CD4-positive, alpha-beta memory T cell (primary cell): Measurements from ENCODE around the gene TRPM5. TPM values are rescaled to one million over a fixed set of nuclear protein-coding genes. Genes with fewer than 3 reads are reported as not detected.

Experiments used
- CTCF ChIA-PET: fragments of 350-600 bp; sonication (Branson Sonifier 250); formaldehyde crosslinking; loops from one replicate; lab custom pipeline; 2021; ENCODE audit warnings: inconsistent platforms; ENCODE audit not compliant: partially characterized antibody; lab: Charles Lee
- POLR2A ChIA-PET: fragments of 350-600 bp; sonication (Branson Sonifier 250); formaldehyde crosslinking; loops from one replicate; lab custom pipeline; 2021; ENCODE audit not compliant: partially characterized antibody; lab: Charles Lee
- DNase-seq, 5 donors: peaks; one replicate each; pipeline versions ENCODE4 v3.0.0 to v3.0.0-alpha.2; 2020 to 2022; ENCODE audit warnings: mixed read lengths in 1 of 5
- H3K27ac ChIP-seq: one replicate; pipeline ENCODE4 v1.7.0; 2013; ENCODE audit warnings: low read depth, low read length
- H3K27me3 ChIP-seq: 2 replicates; pipeline ENCODE4 v1.7.0; 2013; ENCODE audit warnings: mild to moderate bottlenecking, low read length, moderate library complexity; ENCODE audit not compliant: insufficient read depth
- H3K36me3 ChIP-seq: 2 replicates; pipeline ENCODE4 v1.7.0; 2013; ENCODE audit warnings: mild to moderate bottlenecking, low read length, moderate library complexity; ENCODE audit not compliant: insufficient read depth
- H3K4me1 ChIP-seq: 2 replicates; pipeline ENCODE4 v1.7.0; 2013; ENCODE audit warnings: mild to moderate bottlenecking, low read length, moderate library complexity; ENCODE audit not compliant: insufficient read depth
- H3K4me3 ChIP-seq, 2 donors: one replicate each; pipeline ENCODE4 v1.7.0; 2013; ENCODE audit warnings: low read length in 2 of 2, mild to moderate bottlenecking in 1 of 2
- H3K9me3 ChIP-seq, 2 donors: one replicate each; pipeline ENCODE4 v1.7.0; 2013; ENCODE audit warnings: low read length in 2 of 2, control low read depth in 1 of 2; ENCODE audit not compliant: control insufficient read depth in 1 of 2
- H3K27ac Mint-ChIP-seq, 7 donors: one replicate each; pipeline ENCODE4 v1.8.0; 2020 to 2021; ENCODE audit warnings: mixed read lengths in 7 of 7, mild to moderate bottlenecking in 6 of 7, inconsistent platforms in 3 of 7, moderate library complexity in 3 of 7
- H3K27me3 Mint-ChIP-seq, 2 donors: one replicate each; pipeline ENCODE4 v1.8.0; 2020 to 2021; ENCODE audit warnings: mixed read lengths in 2 of 2
- H3K36me3 Mint-ChIP-seq, 2 donors: one replicate each; pipeline ENCODE4 v1.8.0; 2020 to 2021; ENCODE audit warnings: mixed read lengths in 2 of 2, inconsistent platforms in 1 of 2, mild to moderate bottlenecking in 1 of 2
- H3K4me1 Mint-ChIP-seq, 4 donors: one replicate each; pipeline ENCODE4 v1.8.0; 2020 to 2021; ENCODE audit warnings: mixed read lengths in 4 of 4, mild to moderate bottlenecking in 1 of 4
- H3K4me3 Mint-ChIP-seq, 8 donors: one replicate each; pipeline ENCODE4 v1.8.0; 2020 to 2021; ENCODE audit warnings: mixed read lengths in 8 of 8, mild to moderate bottlenecking in 7 of 8, moderate library complexity in 6 of 8, inconsistent platforms in 3 of 8
- H3K9me3 Mint-ChIP-seq, 8 donors: one replicate each; pipeline ENCODE4 v1.8.0; 2020 to 2021; ENCODE audit warnings: mixed read lengths in 8 of 8, mild to moderate bottlenecking in 5 of 8, inconsistent platforms in 3 of 8, moderate library complexity in 1 of 8
- intact Hi-C: fragments of 100-400 bp; cut with micrococcal nuclease; formaldehyde crosslinking; loops from one replicate; pipeline ENCODE4 v1.15.1; 2023
- polyA plus RNA-seq, 2 donors: library from polyadenylated mRNA; unstranded; fragments of 300-500 nt; fragmentation: Illumina TruSeq; gene quantifications; one replicate each; pipeline ENCODE4 v1.2.3, GENCODE V29; 2021
- total RNA-seq, 2 experiments: library from RNA; stranded (reverse); gene quantifications; one replicate each; pipeline ENCODE4 v1.2.3, GENCODE V29; 2021

The TRPM5 gene
- total and polyA plus RNA-seq, 4 experiments from 2014 or later = 0.19 to 0.23 TPM; not detected in 2

GRCh38 chr11:2424811-2425495 is 19.4 kb downstream of the TRPM5 start:
- H3K27ac Mint-ChIP-seq = peak overlapping the region in 1 of 7 donors; percentile 37
- H3K4me1 ChIP-seq = peaks cover 7% of the 10 kb centered on the region
- no peak overlapping the region for H3K4me3 ChIP-seq
- H3K27me3 Mint-ChIP-seq = no peaks in the 10 kb centered on the region
- DNase-seq = no peak
- H3K36me3 ChIP-seq = no peaks in the 10 kb centered on the region
- no peaks in the 10 kb centered on the region for H3K36me3 Mint-ChIP-seq
- CTCF ChIA-PET = interaction anchor here (1.2 to 5.2 kb wide), 4 partner anchors 42 to 462 kb away, joined by 3 to 104 read pairs (median 8); no protein-coding TSS in a partner anchor
- no peak overlapping the region for H3K4me3 Mint-ChIP-seq
- H3K9me3 ChIP-seq = no peaks in the 10 kb centered on the region
- no peaks in the 10 kb centered on the region for H3K9me3 Mint-ChIP-seq
- POLR2A ChIA-PET = no interaction called here
- H3K27me3 ChIP-seq = no peaks in the 10 kb centered on the region
- no peak overlapping the region for H3K27ac ChIP-seq
- intact Hi-C loops = no loop called here
- H3K4me1 Mint-ChIP-seq = peaks cover 0 to 1% (median 0%) of the 10 kb centered on the region in 4 donors

GRCh38 chr11:2423157-2424025 is 20.9 kb downstream of the TRPM5 start:
- no peaks in the 10 kb centered on the region for H3K36me3 Mint-ChIP-seq
- intact Hi-C loops = no loop called here
- no peak for DNase-seq
- Histone ChIP-seq H3K27ac (no peak overlapping the region), H3K36me3 (no peaks in the 10 kb centered on the region), H3K9me3 (no peaks in the 10 kb centered on the region), H3K4me1 (peaks cover 11% of the 10 kb centered on the region), H3K27me3 (no peaks in the 10 kb centered on the region), H3K4me3 (no peak overlapping the region)
- ChIA-PET CTCF (interaction anchor here (1.1 to 6.9 kb wide), 5 partner anchors 109 to 237 kb away, joined by 3 to 262 read pairs (median 22); partner anchors contain the start of genes C11orf21 and TSPAN32), POLR2A (no interaction called here)
- no peaks in the 10 kb centered on the region for H3K27me3 Mint-ChIP-seq
- H3K4me3 Mint-ChIP-seq = no peak overlapping the region
- H3K27ac Mint-ChIP-seq = no peak overlapping the region
- H3K4me1 Mint-ChIP-seq = peaks cover 0 to 7% (median 2%) of the 10 kb centered on the region in 4 donors
- no peaks in the 10 kb centered on the region for H3K9me3 Mint-ChIP-seq

GRCh38 chr11:2422461-2423156 is 21.7 kb downstream of the TRPM5 start:
- Mint-ChIP-seq H3K4me1 (peaks cover 0 to 7% (median 2%) of the 10 kb centered on the region in 4 donors), H3K36me3 (no peaks in the 10 kb centered on the region), H3K9me3 (no peaks in the 10 kb centered on the region), H3K27ac (no peak overlapping the region), H3K4me3 (no peak overlapping the region), H3K27me3 (no peaks in the 10 kb centered on the region)
- no peak for DNase-seq
- Histone ChIP-seq H3K9me3 (no peaks in the 10 kb centered on the region), H3K36me3 (no peaks in the 10 kb centered on the region), H3K27me3 (no peaks in the 10 kb centered on the region), H3K27ac (no peak overlapping the region), H3K4me3 (no peak overlapping the region), H3K4me1 (peaks cover 11% of the 10 kb centered on the region)
- ChIA-PET CTCF (interaction anchor here (1.1 to 6.9 kb wide), 5 partner anchors 110 to 236 kb away, joined by 3 to 262 read pairs (median 22); partner anchors contain the start of genes C11orf21 and TSPAN32), POLR2A (no interaction called here)
- intact Hi-C loops = no loop called here

GRCh38 chr11:2421996-2422395 is 22.3 kb downstream of the TRPM5 start:
- POLR2A ChIA-PET = interaction anchor here (2.0 kb wide), 1 partner anchor 123 kb away, joined by 7 read pairs; no protein-coding TSS in a partner anchor
- Mint-ChIP-seq H3K36me3 (no peaks in the 10 kb centered on the region), H3K27ac (no peak overlapping the region), H3K27me3 (no peaks in the 10 kb centered on the region), H3K4me1 (peaks cover 0 to 7% (median 2%) of the 10 kb centered on the region in 4 donors), H3K4me3 (no peak overlapping the region), H3K9me3 (no peaks in the 10 kb centered on the region)
- Histone ChIP-seq H3K4me3 (no peak overlapping the region), H3K9me3 (no peaks in the 10 kb centered on the region), H3K4me1 (peaks cover 11% of the 10 kb centered on the region), H3K27ac (no peak overlapping the region), H3K27me3 (no peaks in the 10 kb centered on the region), H3K36me3 (no peaks in the 10 kb centered on the region)
- DNase-seq = no peak
- intact Hi-C loops = no loop called here
- CTCF ChIA-PET = interaction anchor here (1.4 to 6.9 kb wide), 8 partner anchors 11 to 471 kb away, joined by 4 to 262 read pairs (median 16); partner anchors contain the start of genes C11orf21 and TSPAN32

- Histone ChIP-seq H3K27ac (no peak overlapping the region), H3K36me3 (no peaks in the 10 kb centered on the region), H3K9me3 (no peaks in the 10 kb centered on the region), H3K4me3 (no peak overlapping the region), H3K27me3 (no peaks in the 10 kb centered on the region), H3K4me1 (peaks cover 11% of the 10 kb centered on the region)
- Mint-ChIP-seq H3K27ac (no peak overlapping the region), H3K4me1 (peaks cover 0 to 7% (median 2%) of the 10 kb centered on the region in 4 donors), H3K4me3 (no peak overlapping the region), H3K36me3 (no peaks in the 10 kb centered on the region), H3K27me3 (no peaks in the 10 kb centered on the region), H3K9me3 (no peaks in the 10 kb centered on the region)
- DNase-seq = no peak
- intact Hi-C loops = no loop called here
- POLR2A ChIA-PET = interaction anchor here (1.2 to 3.4 kb wide), 5 partner anchors 21 to 235 kb away, joined by 3 to 37 read pairs (median 5); partner anchors contain the start of genes C11orf21, TSPAN32 and TSSC4
- CTCF ChIA-PET = interaction anchor here (0.7 to 6.9 kb wide), 25 partner anchors 10 to 667 kb away, joined by 3 to 262 read pairs (median 5); partner anchors contain the start of genes C11orf21, TSPAN32 and TSSC4
These were observed 22.9 kb downstream of the TRPM5 start for GRCh38 chr11:2421226-2421994.
